Kidney capillary endothelial cell (primary cell): ENCODE results near the gene NSUN7.
"Not testable (repeated sequence)": the region's sequence is repeated elsewhere in the genome, so short reads cannot be mapped to it uniquely, and the experiment has no call there.

ENCODE experiments used
- DNase-seq: peaks from one replicate; pipeline ENCODE4 v3.0.0-alpha.2; 2018; ENCODE audit warnings: low spot score

The NSUN7 gene, protein sequence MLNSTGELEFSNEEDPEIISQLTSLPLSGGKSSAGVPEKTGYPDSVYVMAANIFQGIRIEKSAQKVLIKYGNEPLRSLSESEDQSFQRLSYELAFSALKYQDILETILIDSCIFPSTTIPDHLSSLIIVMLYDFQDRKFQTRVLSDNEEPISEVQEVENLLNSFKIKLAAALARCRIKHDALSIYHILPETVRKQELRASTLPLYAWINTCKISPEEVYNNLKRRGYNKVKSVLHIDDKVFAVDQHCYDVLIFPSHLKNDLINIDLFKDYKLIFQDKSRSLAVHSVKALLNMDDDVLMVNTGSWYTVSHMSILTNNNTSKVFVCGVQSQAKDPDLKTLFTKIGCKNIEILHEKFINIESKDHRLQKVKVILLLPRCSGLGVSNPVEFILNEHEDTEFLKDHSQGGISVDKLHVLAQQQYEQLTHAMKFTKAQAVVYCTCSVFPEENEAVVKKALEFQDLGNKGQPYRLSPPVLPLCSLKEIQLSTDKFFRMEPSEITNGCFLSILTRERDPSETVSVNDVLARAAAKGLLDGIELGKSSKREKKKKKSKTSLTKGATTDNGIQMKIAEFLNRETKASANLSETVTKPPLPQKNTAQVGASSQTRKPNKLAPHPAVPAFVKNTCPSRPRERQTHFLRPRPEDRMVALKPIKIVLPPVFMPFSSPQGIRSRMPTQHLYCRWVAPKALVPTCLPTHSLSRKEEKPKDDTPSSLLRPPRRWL

DNA sequence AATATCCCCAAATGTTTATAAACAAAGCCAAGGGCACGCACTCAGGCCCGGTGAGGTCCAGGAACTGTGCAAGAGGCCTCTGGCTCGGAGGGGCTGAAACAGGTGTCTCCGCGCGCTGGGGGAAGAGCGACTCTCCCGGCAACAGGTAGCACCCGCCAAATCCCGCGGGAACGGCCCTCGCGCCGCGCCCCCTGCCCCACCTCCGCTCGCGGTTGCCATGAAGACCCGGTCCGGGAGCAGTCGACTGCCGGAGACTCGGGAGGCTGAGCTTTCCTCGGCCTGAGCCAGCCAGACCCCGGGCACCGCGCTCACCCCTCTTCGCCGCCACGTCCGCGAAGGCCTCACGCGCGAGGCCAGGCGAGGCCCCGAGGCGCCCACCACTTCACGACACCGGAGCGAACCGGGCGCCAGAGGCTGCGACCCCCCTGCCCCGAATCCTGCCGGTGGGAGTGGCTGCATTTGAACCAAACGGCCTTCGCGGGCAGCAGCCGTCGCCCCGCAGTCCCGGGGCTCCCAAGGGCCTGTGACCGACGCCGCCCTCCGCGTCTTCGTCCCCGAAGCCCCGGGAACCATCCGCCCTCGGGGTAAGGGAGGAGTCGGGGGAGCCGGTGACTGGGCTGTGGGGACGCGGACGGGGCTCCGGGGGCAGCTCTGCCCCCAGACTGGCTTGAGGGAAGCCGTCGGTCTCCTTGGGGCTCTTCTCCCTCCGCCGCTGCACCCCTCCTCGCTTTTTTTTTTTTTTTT, at the start of gene NSUN7:
Gene NSUN7 (plus strand): TSS at position 239 of the 744 bp plus-strand sequence. CDS start 739 bp downstream, outside the sequence.
- no peak for DNase-seq

DNA sequence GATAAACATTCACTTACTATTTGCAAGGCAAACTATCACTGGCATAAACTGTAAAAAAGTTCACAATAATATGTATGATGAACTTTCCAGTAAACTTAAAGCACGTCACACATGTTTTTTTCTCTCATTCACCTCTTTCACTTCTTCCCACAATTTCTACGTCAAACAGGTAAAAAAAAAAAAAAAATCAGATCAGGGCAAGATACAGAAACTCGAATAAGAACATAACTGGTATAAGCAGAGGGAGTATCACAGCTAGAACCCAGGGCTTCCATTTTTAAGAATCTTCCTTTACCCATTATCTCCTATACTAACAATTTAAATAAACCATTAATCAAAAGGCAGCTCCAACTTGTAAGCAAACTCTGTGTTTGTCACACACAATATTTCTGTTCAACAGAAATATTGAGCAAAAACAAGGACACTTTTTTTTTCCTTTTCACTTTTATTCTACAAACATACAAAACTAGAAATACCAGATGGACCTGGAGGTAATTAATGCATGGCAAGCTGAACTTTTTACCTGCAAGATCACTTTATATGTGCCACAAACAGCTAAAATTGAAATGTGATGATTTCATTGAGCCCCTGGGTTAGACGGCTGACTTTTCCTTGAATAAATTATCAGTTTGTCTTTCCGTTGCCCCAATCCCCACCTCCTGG, 47.5 kb upstream of the NSUN7 start:
- no peak for DNase-seq

DNA sequence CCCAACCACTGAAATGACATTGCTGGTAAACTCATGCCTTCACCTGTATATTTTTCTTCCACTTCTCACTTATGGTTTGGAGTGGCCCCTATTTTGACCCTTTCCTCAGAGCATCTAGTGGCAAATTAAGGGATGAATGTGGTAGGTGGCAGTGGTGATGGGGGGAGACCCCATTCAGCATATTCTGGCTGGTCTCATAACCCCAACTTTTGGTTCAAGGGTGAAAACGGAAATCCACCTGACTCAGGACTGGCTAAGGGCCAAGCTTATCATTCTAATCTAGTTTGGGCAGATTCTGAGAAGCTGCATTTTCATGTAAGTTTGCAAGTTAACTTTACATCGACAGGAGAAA, 47.0 kb upstream of the NSUN7 start:
- no peak for DNase-seq

DNA sequence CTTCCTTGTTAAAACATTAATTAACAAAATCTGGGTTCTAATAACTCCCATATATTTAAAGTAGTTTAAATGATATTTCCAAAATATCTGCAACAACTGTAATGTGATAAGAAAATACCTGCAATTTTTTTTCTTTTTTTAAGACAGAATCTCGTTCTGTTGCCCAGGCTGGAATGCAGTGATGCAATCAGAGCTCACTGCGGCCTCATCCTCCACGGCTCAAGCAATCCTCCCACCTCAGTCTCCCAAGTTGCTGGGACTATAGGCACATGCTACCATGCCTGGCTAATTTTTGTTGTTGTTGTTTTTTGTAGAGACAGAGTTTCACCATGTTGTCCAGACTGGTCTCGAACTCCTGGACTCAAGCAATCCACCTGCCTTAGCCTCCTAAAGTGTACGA, 45.7 kb upstream of the NSUN7 start:
- DNase-seq: no peak

DNA sequence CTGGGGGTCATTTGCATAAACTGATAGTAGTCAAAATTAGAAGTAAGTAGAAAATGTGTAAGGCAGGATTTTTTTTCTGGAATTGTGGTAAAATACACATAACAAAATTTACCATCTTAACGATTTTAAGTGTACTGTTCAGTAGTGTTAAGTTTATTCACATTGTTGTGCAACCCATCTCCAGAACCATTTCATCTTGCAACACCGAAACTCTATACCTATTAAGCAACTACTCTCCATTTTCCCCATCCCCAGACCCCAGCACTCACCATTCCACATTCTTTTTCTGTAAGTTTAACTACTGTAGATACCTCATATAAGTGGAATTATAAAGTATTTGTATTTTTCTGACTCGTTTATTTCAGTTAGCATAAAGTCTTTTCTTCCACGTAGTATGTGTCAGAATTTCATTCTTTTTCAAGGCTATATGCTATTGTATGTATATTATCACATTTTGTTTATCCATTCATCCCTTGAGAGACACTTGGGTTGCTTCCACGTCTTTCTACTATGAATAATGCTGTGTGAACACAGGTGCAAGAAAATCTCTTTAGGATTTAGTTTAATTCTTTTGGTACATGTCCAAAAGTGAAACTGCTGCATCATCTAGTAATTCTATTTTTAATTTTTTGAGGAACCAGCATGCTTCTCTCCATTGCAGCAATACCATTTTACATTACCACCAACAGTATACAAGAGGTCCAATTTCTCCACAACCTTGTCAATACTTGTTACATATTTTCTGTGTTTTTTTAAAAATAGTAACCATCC, 39.1 kb upstream of the NSUN7 start:
- DNase-seq: no peak

DNA sequence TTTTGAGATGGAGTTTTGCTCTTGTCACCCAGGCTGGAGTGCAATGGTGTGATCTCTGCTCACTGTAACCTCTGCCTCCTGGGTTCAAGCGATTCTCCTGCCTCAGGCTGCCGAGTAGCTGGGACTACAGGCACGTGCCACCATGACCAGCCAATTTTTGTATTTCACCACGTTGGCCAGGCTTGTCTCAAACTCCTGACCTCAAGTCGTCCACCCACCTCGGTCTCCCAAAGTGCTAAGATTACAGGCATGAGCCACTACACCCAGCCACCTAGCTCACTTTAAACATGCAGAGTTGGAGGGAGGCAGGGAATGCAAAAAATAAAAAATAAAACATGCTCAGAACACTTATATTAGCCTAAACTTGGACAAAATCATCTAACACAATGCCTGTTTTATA, 36.8 kb upstream of the NSUN7 start:
- DNase-seq: not testable (repeated sequence)

DNA sequence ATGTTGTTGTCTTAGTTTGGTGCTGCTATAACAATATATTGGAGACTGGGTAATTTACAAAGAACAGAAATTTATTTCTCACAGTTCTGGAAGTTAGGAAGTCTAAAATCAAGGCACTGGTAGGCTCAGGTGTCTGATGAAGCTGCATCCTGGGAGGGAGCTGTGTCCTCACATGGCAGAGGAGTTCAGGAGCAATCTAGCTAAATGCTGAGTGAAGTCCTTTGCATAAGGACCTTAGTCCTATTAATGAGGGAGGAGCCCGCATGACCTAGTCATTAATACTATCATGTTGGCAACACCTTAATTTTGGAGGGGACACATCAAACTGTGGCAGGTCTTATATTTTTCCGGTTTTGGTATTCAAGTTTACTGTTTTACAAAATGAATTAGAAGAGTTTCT, 36.0 kb upstream of the NSUN7 start:
- DNase-seq: no peak

DNA sequence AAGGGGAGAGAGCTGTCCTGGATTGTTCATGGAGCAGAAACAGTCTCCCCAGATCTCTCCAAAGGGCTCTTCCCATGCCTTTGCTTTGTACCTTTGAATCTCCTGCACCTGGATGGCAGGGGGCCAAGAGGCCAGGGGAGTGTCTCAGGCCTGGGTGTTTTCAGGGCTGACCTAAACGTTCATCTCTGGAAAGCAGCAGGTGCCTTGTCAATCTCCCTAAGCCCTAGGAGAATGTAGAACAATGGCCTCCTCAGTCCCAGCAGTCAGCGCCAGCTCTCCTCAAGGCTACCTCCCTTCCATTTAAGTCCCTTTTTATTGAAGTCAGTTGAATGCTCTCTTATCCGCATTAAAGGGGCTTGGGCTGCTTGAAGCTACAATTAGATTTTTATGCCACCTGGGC, 31.2 kb upstream of the NSUN7 start:
- DNase-seq: no peak

DNA sequence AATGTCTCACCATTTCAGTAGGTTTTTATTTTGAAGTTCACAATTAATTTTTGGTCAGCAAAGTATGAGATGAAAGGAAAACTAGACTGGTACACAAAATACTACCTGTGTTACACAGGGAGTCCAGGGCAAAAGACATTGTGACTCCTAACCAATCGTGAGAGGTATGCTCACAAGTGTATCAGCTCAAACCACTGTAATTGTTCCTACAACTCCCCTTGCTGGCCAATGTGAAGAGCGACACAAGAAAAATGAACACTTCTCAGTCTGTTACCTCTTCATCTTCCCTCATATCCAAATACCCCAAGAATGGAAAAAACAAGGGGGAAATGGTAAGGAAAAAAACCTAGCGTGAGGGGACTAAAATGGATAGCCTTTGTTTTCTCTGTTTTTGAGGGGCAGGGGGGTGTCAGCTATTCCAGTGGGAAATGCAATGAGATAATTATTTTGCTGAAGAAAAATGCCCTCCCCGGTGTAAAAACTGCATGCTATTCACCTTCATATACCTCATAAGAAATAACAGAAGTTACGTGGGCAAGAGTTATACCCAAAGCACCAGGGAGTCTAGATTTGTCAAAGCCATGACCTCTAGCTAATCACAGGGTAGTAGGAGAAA, 30.6 kb upstream of the NSUN7 start:
- peak; percentile 21 for DNase-seq

DNA sequence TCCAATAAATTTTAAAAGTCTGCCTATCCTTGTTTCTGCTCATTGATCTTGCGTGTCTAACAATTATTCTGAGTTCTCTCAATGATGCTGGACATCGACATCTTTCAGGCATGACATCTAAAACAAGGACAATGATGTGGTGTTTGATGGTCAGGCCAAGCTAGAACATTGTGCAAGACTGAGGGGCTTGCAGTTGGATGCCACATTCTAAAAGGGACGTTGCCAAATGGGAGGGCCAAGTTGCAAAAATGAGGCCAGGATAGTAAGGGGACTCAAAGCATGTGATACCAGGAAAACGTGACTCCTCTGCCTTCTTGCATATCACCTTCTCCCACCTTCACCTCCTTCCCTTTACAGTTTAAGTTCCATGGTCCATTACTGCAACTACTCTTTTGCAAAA, 29.4 kb upstream of the NSUN7 start:
- no peak for DNase-seq

DNA sequence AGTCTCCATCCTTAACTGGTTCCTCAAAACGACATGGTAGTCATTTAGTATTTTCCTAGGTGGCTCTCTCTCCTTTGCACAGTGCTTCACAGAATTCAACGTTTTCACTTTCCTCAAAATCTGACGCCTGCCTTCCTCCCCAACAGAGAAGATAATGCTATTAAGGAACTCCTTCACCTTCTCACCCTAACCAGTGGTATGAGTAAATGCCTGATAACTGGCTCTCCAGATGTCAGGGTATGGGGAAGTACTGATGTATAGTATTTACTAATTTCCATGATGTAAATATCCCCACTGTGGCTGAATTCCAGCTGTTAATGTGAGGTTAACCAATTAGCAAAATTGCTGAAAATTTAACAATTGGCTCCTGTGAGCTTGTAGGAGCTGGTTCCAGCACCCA, 28.8 kb upstream of the NSUN7 start:
- DNase-seq: no peak

DNA sequence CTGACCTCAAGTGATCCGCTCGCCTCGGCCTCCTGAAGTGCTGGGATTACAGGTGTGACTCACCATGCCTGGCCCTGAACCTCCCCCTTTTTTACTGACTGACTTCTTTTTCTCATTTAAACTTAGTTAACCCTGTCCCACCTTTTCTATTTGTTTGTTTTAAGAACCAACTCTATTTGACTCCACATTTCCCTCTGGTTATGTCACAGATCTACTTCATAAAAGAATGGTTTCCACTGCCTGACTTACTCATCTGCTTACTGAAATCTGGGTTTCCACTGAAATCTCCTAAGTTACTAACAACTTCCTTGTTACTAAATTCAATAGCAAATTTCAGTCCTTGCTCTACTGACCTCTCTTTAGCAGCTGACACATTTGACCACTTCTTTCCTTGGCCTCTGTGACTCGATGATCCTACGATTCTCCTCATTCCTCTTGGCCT, 28.0 kb upstream of the NSUN7 start:
- no peak for DNase-seq

DNA sequence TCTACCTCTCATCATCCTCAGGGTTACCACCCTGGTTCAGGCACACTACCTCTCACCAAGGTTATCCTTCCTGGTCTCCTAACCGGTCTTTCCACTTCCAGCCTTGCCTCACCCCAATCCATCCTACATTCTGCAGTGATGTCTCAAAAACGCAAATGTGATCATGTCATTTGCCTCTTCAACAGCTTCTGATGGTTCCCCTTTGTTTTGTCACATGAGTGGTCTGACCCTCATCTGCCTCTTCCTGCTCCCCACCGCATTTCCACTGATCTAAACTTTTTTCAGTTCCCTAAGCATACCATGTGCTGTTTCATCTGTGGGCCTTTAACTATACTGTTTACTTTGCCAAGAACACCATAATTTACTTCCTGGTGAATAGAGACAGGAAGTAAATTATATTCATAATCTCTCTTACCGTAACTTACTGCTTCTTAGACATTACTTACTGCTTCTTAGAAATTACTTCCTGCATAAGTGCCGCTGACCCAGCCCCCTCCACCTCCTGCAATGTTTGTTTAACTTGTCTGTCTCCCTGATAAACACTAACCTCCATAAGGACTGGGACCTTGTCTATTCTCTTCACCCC, 27.1 kb upstream of the NSUN7 start:
- DNase-seq: no peak

DNA sequence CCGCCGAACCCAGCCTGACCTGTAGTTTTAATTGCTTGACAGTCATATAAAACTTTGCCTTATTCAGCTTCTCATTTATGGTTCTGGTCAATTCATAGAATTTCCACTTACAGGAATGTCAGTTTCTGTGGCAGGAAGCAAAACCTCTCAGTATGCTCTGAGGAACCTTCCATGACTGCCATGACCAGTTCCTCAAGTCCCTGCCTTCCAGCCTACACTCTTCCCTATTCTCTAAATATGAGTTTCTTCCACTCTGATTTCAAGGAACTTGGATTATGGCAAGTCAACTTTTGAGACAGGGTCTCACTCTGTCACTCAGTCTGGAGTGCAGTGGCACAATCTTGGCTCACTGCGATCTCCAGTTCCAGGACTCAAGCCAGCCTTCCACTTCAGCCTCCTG, 26.0 kb upstream of the NSUN7 start:
- no peak for DNase-seq

DNA sequence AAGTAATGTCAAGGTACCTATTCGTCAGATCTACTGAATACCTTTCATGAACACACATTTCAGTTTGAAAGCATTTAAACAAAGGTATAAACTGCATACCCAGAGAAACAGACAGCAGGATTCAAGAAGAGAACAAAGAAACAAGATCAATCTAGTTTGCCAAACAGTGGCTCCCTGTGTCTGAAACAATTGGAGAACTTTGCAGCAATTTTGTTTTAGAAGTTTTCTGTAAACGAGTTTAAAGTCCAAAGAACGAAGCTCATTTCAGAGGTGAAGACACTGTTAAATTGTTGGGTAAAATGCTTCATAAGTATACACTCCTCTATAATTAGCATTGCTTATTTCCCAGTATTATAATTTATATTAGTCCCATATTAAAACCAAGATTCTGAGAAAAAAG, 21.4 kb upstream of the NSUN7 start:
- DNase-seq: no peak

DNA sequence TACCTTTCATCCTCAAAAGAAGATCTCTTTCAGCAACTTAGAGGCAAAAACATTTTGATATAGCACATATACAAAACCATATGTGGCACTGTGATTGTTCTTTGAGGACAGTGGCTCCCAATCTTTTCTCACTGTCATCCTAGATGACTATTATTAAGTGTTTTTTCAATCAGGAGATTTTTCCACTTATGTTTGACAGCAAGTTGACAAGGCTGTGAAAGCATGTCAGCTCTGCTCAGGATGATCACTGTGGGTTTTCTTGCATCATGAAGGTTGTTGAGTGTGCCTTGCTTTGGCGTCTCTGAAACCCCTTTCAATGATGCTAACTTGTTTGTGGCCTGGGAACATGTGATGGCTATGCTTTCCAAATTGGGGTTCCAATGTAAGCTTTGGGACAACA, 20.2 kb upstream of the NSUN7 start:
- no peak for DNase-seq

DNA sequence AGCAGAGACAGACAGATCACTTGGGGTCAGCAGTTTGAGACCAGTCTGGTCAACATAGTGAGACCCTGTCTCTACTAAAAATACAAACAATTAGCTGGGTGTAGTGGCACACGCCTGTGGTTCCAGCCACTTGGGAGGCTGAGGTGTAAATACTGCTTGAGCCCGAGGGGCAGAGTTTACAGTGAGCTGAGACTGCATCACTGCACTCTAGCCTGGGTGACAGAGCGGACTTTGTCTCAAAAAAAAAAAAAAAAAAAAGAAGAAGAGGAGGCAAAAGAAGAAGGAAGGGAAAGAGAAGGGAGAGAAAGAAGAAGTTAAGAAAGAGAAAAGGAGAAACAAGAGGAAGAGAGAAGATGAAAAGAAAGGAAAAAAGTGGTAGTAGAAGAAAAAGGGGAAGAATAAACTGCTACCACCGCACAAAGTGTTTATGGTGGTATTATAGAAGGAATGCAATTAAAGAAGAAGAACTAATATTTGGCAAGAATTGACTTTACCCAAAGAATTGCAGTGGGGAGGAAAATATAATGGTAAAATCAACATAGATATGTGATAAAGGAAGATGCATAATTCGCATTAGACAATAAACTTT, 19.6 kb upstream of the NSUN7 start:
- DNase-seq: no peak

DNA sequence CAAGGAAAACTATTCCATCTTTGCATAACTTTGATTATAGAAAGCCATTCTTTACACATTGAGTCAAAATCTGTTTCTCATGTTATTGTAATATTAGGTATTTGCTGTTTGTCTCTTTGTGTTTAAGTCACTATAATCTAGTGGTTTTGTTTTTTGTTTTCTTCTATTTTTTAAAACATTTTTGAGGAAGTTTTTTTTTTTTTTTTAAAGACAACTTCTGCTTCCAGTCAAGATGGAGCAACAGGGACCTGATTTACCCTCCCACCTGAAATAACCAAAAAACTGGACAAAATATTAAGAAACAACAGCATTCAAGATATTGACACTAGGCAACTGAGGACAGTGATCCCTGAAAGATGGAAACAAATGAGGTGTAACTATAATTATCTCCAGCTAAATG, 18.4 kb upstream of the NSUN7 start:
- no peak for DNase-seq

DNA sequence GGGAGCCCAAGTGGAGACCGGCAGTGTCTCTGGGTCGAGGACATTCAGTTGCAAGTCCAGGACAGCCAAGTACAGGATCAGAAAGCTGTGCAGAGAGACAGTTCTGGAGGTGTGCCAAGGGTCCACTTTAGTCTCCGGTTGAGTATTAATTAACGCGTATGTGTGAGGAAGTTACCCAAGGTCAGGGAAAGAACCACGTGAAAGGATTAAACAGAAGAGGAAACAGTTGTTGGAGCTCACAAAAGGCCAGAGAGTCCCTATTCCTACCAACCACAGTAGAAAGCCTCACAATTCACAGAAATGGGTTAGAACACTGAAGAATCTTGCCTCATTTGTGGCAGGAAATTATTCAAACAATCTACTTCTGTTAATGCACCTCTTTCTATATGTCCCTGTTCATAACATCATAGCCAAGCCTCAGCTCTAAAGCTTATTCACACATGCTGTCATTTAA, 17.9 kb upstream of the NSUN7 start:
- no peak for DNase-seq

DNA sequence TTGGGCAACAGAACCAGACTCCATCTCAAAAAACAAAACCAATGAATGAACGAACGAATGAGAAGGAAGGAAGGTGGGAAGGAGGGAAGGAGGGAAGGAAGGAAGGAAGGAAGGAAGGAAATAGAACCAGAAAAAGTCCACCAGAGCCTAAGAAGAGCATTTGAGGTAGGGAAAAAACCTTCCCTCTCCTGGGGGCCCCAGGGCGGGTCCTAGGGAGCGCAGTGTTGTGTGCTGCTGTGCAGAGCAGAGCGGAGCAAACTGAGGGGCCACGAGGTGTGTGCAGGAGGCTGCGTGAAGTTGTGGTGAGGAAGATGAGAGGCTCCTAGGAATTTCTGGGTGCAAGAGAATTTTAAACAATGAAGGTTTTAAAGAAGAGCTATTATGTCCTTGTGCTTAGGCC, 16.0 kb upstream of the NSUN7 start:
- DNase-seq: no peak
